GM12874 (cell line): ENCODE results near the gene FTHL17.

ENCODE experiments used
- CTCF ChIP-seq: IDR thresholded peaks from 2 replicates; pipeline ENCODE4 v1.5.1; 2011; ENCODE audit warnings: low read depth, mild to moderate bottlenecking, control low read depth, low read length, moderate library complexity; ENCODE audit not compliant: insufficient read depth

The FTHL17 gene

GRCh38 chrX:31039327-31039711 lies 32.5 kb downstream of the FTHL17 start:
- TF ChIP-seq CTCF, result no peak

- TF ChIP-seq CTCF, result peak; percentile 44; the same call in 1 of the 2 replicates
These were observed 33.1 kb downstream of the FTHL17 start for GRCh38 chrX:31038575-31039326.

GRCh38 chrX:31036895-31037294 lies 34.9 kb downstream of the FTHL17 start:
- peak; percentile 73 for TF ChIP-seq CTCF

- TF ChIP-seq CTCF, result no peak
These were observed 44.5 kb downstream of the FTHL17 start for GRCh38 chrX:31027351-31027750.

- TF ChIP-seq CTCF, result no peak
These were observed 47.0 kb downstream of the FTHL17 start for GRCh38 chrX:31024866-31025265.

GRCh38 chrX:31021537-31021936 lies 50.3 kb downstream of the FTHL17 start:
- no peak for TF ChIP-seq CTCF
